Endothelial cell of umbilical vein (primary cell): Measurements from ENCODE around the gene NCAPG2. TPM values are rescaled to one million over a fixed set of nuclear protein-coding genes. Genes with fewer than 3 reads are reported as not detected.

Experiments used
- BruUV-seq: library from RNA; stranded (reverse); fragments of 400-500 nt; replicated peaks from 2 replicates; lab custom pipeline; 2021; lab: Mats Ljungman, UMichigan
- CTCF ChIA-PET: fragments of 300-600, 350-600 bp; sonication (Branson Sonifier 250); formaldehyde crosslinking; loops from one replicate; lab custom pipeline; 2021; ENCODE audit warnings: antibody characterized with exemption, inconsistent platforms; lab: Charles Lee
- POLR2A ChIA-PET: fragments of 300-600, 350-600 bp; sonication (Branson Sonifier 250); formaldehyde crosslinking; loops from one replicate; lab custom pipeline; 2021; ENCODE audit warnings: antibody characterized with exemption, inconsistent platforms; lab: Charles Lee
- DNase-seq: peaks from one replicate; pipeline ENCODE4 v3.0.0-alpha.2; 2011; ENCODE audit warnings: low read depth, low spot score
- FAIRE-seq: peaks from 2 replicates; lab custom pipeline; 2011; peaks lifted over from hg19 to GRCh38; lab: Jason Lieb, UNC
- H2AFZ ChIP-seq: 2 replicates; pipeline ENCODE4 v1.6.0; 2012; ENCODE audit warnings: low read depth, low read length, control low read depth, inconsistent platforms
- H3K27ac ChIP-seq: 2 replicates; pipeline ENCODE4 v1.5.1; 2011; ENCODE audit warnings: low read depth, mild to moderate bottlenecking, control low read depth, low read length, moderate library complexity; ENCODE audit not compliant: insufficient read depth
- H3K27me3 ChIP-seq, 2 experiments: 2 replicates each; pipeline versions ENCODE4 v1.6.0 to v1.6.1; 2011; ENCODE audit warnings: low read length in 2 of 2, mixed read lengths in 1 of 2; ENCODE audit not compliant: control insufficient read depth in 2 of 2, insufficient read depth in 2 of 2
- H3K36me3 ChIP-seq, 2 experiments: 2 replicates in 1 of 2; 3 replicates in 1 of 2; pipeline ENCODE4 v1.5.1; 2011; ENCODE audit warnings: low read length in 2 of 2, mild to moderate bottlenecking in 1 of 2, moderate library complexity in 1 of 2; ENCODE audit not compliant: control insufficient read depth in 2 of 2, insufficient read depth in 2 of 2; ENCODE audit errors: extremely low read depth in 1 of 2
- H3K4me1 ChIP-seq: 3 replicates; pipeline ENCODE4 v1.5.1; 2011; ENCODE audit warnings: mild to moderate bottlenecking, low read length; ENCODE audit not compliant: control insufficient read depth, insufficient read depth; ENCODE audit errors: extremely low read depth
- H3K4me2 ChIP-seq: 2 replicates; pipeline ENCODE4 v1.6.1; 2011; ENCODE audit warnings: low read length, control low read depth, mixed read lengths; ENCODE audit not compliant: insufficient read depth
- H3K4me3 ChIP-seq, 3 experiments: fragments of 200-600 bp in 1 of 3; sonication (generic), shearing (Covaris generic) in 1 of 3; replicated peaks in 1 of 3; 2 replicates each; pipeline ENCODE4 v1.5.1; 2011 to 2016; ENCODE audit warnings: control low read depth in 3 of 3, low read length in 3 of 3, mild to moderate bottlenecking in 2 of 3, inconsistent platforms in 1 of 3, low read depth in 1 of 3, moderate library complexity in 1 of 3; ENCODE audit not compliant: insufficient read depth in 1 of 3
- H3K79me2 ChIP-seq: 2 replicates; pipeline ENCODE4 v1.6.0; 2012; ENCODE audit warnings: low read length, inconsistent platforms; ENCODE audit not compliant: control insufficient read depth, insufficient read depth
- H3K9ac ChIP-seq: replicated peaks from 2 replicates; pipeline ENCODE3; 2011; ENCODE audit warnings: low read length, control low read depth; ENCODE audit not compliant: insufficient read depth; ENCODE audit errors: extremely low read depth
- H3K9me1 ChIP-seq: replicated peaks from 3 replicates; pipeline ENCODE4 v1.6.0; 2011; ENCODE audit warnings: mild to moderate bottlenecking, low read length; ENCODE audit not compliant: control insufficient read depth, insufficient read depth; ENCODE audit errors: extremely low read depth
- H3K9me3 ChIP-seq: replicated peaks from 2 replicates; pipeline ENCODE4 v1.5.1; 2012; ENCODE audit warnings: low read length, inconsistent platforms; ENCODE audit not compliant: control insufficient read depth, insufficient read depth
- H4K20me1 ChIP-seq: replicated peaks from 2 replicates; pipeline ENCODE3; 2011; ENCODE audit warnings: mild to moderate bottlenecking, low read length; ENCODE audit not compliant: control insufficient read depth, insufficient read depth; ENCODE audit errors: extremely low read depth
- CTCF ChIP-seq, 2 donors: IDR thresholded peaks; 1 replicate in 1 of 2; 2 replicates in 1 of 2; pipeline ENCODE4 v1.5.1; 2011; ENCODE audit warnings: low read length in 2 of 2, mild to moderate bottlenecking in 2 of 2, moderate library complexity in 2 of 2, control low read depth in 1 of 2, inconsistent platforms in 1 of 2, low read depth in 1 of 2; ENCODE audit not compliant: insufficient read depth in 1 of 2; ENCODE audit errors: extremely low read depth in 1 of 2
- EZH2 ChIP-seq: IDR thresholded peaks from 2 replicates; pipeline ENCODE4 v1.6.1; 2012; ENCODE audit warnings: borderline replicate concordance, low read depth, mild to moderate bottlenecking, moderate library complexity, low read length, inconsistent platforms; ENCODE audit not compliant: severe bottlenecking
- FOS ChIP-seq: IDR thresholded peaks from 2 replicates; pipeline ENCODE4 v1.6.1; 2011; ENCODE audit warnings: mild to moderate bottlenecking, low read length, moderate library complexity, borderline replicate concordance; ENCODE audit not compliant: insufficient read depth
- GATA2 ChIP-seq: IDR thresholded peaks from 2 replicates; pipeline ENCODE4 v1.7.0; 2011; ENCODE audit warnings: low read depth, mild to moderate bottlenecking, moderate library complexity, mixed read lengths, low read length; ENCODE audit not compliant: insufficient read length, insufficient read depth
- JUN ChIP-seq: IDR thresholded peaks from 2 replicates; pipeline ENCODE4 v1.6.1; 2011; ENCODE audit warnings: borderline replicate concordance, low read depth; ENCODE audit not compliant: insufficient read length, insufficient read depth
- MAX ChIP-seq: IDR thresholded peaks from 2 replicates; pipeline ENCODE4 v1.6.1; 2011; ENCODE audit not compliant: insufficient read depth, insufficient read length
- MYC ChIP-seq: IDR thresholded peaks from one replicate; pipeline ENCODE4 v1.6.1; 2011; ENCODE audit warnings: mild to moderate bottlenecking, low read depth, low read length
- POLR2A ChIP-seq: IDR thresholded peaks from 2 replicates; pipeline ENCODE4 v1.6.1; 2012; ENCODE audit warnings: low read depth, mild to moderate bottlenecking, control low read depth, low read length
- POLR2AphosphoS5 ChIP-seq: IDR thresholded peaks from 2 replicates; pipeline ENCODE4 v1.6.1; 2012; ENCODE audit warnings: low read depth, mild to moderate bottlenecking, control low read depth, low read length, moderate library complexity; ENCODE audit not compliant: insufficient read depth
- dilution Hi-C: fragments of 300-500 bp; cut with MboI; formaldehyde crosslinking; loops from one replicate; pipeline ENCODE4 v1.15.0; 2019; ENCODE audit warnings: low sequenced_read_pairs; ENCODE audit not compliant: extremely low pct_ligation_motif_present
- intact Hi-C: fragments of 100-400 bp; cut with micrococcal nuclease; formaldehyde crosslinking; loops from one replicate; pipeline ENCODE4 v1.10.0; 2022
- polyA plus RNA-seq, 4 experiments: library from polyadenylated mRNA; depleted of rRNA in 3 of 4; stranded (reverse) in 3 of 4; unstranded in 1 of 4; fragments of >200 nt; gene quantifications; 2 replicates each; pipeline versions ENCODE4 v1.2.1 to v1.2.3, GENCODE V29; 2011 to 2012; ENCODE audit warnings: missing spikeins in 1 of 4
- total RNA-seq: library from RNA; stranded (reverse); gene quantifications from 2 replicates; pipeline ENCODE4 v1.2.3, GENCODE V29; 2021

The NCAPG2 gene
- total and polyA plus RNA-seq, 2 donors (not counting 3 experiments of a cell fraction or from before 2014, with no cell fraction given), result 19.2 to 62.3 TPM

DNA sequence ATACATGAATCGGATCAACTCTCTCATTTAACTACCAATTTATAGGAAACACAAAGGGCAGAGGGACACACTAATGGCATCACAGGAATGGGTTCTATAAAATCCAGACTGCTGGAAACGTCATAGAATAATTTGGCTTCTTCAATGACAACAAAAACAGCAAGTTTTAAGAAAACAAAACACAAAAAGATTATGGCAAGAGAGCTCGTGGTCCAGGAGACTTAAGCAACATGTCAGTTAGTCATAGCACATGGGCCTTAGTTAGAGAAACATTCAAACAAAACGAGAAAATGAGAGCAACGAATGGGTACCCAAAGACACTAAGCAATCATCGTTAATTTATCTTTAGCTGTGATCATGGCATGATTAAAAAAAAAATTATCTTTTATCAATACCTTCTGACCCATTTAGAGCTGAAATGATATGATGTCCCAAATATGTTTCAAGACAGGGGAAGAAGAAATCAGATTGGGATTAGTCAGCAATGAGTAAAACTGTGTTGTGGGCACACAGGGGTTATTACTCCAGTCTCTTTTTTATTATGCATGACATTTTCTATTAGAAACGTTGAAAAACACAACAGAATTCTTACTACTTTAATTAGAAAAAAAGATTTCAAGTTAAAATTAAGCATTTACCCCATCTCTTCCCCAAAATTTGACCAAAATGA is 28.3 kb downstream of the NCAPG2 start:
- POLR2A ChIA-PET, result no interaction called here
- DNase-seq, result no peak

More for the DNA sequence above, 28.3 kb downstream of the NCAPG2 start:
- H3K9ac ChIP-seq, result no peak overlapping the region
- H3K4me1 ChIP-seq, result no peaks in the 10 kb centered on the region
- intact Hi-C loops, result no loop called here
- no TSS peak for BruUV-seq
- dilution Hi-C loops, result no loop called here
- no peak overlapping the region for H3K4me3 ChIP-seq
- no peaks in the 10 kb centered on the region for H3K27me3 ChIP-seq
- H4K20me1 ChIP-seq, result no peaks in the 10 kb centered on the region
- CTCF ChIA-PET, result no interaction called here
- no peak overlapping the region for H3K4me2 ChIP-seq
- H3K27ac ChIP-seq, result no peak overlapping the region
- no peaks in the 10 kb centered on the region for H3K79me2 ChIP-seq
- TF ChIP-seq GATA2, result no peak
- TF ChIP-seq MAX, result no peak
- no peak for TF ChIP-seq MYC
- TF ChIP-seq JUN, result no peak
- no peak for TF ChIP-seq FOS
- no peak for TF ChIP-seq POLR2AphosphoS5
- no peak for TF ChIP-seq CTCF (IDR thresholded peaks at IDR 0.05; ENCODE audit: extremely low read depth in 1 of 2, insufficient read depth in 1 of 2, low read depth in 1 of 2, low read length in 2 of 2)
- no peak for TF ChIP-seq EZH2
- no peak for TF ChIP-seq POLR2A
- no peaks in the 10 kb centered on the region for H3K9me3 ChIP-seq
- H3K36me3 ChIP-seq, result peaks cover 3 to 18% of the 10 kb centered on the region in 2 experiments
- H3K9me1 ChIP-seq, result no peaks in the 10 kb centered on the region
- no peak overlapping the region for H2AFZ ChIP-seq
- FAIRE-seq, result peak; percentile 18
